ENCODE data around the gene RAB6A. TPM values are rescaled to one million over a fixed set of nuclear protein-coding genes. Genes with fewer than 3 reads are reported as not detected.

The RAB6A gene
- total and polyA plus RNA-seq, 2 of the 8 experiments (the other 6 are each of a cell fraction or from before 2014, with no cell fraction given): 24.4 to 88.6 TPM

DNA sequence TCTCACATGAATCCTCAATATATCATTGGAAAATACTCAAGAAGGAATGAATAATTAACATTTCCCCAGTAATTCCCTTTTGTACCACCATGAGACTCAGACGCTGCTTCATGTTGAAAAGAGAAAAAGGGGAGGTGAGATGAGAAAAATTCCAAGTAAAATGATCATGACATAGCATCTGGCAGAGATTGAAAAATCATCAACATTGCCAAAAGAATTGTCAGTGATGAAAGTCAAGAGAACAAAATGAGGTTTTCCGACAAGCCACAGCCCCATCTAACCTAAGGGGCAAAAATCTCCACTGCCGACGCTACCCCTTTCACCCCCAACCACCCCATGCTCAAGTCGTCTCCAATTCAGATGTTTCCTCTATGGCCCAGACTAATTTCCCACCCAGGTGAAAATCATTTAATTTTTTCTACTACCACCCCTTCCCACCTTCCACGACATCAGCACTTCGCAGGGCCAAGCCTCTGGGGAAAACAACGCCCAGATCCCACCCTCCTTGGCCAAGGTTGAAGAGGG, 1.2 kb downstream of the RAB6A start (continued):
- TF ChIP-seq, protein P1, sequence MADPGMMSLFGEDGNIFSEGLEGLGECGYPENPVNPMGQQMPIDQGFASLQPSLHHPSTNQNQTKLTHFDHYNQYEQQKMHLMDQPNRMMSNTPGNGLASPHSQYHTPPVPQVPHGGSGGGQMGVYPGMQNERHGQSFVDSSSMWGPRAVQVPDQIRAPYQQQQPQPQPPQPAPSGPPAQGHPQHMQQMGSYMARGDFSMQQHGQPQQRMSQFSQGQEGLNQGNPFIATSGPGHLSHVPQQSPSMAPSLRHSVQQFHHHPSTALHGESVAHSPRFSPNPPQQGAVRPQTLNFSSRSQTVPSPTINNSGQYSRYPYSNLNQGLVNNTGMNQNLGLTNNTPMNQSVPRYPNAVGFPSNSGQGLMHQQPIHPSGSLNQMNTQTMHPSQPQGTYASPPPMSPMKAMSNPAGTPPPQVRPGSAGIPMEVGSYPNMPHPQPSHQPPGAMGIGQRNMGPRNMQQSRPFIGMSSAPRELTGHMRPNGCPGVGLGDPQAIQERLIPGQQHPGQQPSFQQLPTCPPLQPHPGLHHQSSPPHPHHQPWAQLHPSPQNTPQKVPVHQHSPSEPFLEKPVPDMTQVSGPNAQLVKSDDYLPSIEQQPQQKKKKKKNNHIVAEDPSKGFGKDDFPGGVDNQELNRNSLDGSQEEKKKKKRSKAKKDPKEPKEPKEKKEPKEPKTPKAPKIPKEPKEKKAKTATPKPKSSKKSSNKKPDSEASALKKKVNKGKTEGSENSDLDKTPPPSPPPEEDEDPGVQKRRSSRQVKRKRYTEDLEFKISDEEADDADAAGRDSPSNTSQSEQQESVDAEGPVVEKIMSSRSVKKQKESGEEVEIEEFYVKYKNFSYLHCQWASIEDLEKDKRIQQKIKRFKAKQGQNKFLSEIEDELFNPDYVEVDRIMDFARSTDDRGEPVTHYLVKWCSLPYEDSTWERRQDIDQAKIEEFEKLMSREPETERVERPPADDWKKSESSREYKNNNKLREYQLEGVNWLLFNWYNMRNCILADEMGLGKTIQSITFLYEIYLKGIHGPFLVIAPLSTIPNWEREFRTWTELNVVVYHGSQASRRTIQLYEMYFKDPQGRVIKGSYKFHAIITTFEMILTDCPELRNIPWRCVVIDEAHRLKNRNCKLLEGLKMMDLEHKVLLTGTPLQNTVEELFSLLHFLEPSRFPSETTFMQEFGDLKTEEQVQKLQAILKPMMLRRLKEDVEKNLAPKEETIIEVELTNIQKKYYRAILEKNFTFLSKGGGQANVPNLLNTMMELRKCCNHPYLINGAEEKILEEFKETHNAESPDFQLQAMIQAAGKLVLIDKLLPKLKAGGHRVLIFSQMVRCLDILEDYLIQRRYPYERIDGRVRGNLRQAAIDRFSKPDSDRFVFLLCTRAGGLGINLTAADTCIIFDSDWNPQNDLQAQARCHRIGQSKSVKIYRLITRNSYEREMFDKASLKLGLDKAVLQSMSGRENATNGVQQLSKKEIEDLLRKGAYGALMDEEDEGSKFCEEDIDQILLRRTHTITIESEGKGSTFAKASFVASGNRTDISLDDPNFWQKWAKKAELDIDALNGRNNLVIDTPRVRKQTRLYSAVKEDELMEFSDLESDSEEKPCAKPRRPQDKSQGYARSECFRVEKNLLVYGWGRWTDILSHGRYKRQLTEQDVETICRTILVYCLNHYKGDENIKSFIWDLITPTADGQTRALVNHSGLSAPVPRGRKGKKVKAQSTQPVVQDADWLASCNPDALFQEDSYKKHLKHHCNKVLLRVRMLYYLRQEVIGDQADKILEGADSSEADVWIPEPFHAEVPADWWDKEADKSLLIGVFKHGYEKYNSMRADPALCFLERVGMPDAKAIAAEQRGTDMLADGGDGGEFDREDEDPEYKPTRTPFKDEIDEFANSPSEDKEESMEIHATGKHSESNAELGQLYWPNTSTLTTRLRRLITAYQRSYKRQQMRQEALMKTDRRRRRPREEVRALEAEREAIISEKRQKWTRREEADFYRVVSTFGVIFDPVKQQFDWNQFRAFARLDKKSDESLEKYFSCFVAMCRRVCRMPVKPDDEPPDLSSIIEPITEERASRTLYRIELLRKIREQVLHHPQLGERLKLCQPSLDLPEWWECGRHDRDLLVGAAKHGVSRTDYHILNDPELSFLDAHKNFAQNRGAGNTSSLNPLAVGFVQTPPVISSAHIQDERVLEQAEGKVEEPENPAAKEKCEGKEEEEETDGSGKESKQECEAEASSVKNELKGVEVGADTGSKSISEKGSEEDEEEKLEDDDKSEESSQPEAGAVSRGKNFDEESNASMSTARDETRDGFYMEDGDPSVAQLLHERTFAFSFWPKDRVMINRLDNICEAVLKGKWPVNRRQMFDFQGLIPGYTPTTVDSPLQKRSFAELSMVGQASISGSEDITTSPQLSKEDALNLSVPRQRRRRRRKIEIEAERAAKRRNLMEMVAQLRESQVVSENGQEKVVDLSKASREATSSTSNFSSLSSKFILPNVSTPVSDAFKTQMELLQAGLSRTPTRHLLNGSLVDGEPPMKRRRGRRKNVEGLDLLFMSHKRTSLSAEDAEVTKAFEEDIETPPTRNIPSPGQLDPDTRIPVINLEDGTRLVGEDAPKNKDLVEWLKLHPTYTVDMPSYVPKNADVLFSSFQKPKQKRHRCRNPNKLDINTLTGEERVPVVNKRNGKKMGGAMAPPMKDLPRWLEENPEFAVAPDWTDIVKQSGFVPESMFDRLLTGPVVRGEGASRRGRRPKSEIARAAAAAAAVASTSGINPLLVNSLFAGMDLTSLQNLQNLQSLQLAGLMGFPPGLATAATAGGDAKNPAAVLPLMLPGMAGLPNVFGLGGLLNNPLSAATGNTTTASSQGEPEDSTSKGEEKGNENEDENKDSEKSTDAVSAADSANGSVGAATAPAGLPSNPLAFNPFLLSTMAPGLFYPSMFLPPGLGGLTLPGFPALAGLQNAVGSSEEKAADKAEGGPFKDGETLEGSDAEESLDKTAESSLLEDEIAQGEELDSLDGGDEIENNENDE (IDR thresholded peaks at IDR 0.05; ENCODE audit: insufficient replicate concordance, low read length): no peak
- TF ChIP-seq CHD2 (IDR thresholded peaks at IDR 0.05; ENCODE audit: low read length) (no peak), GABPA (IDR thresholded peaks at IDR 0.05; ENCODE audit: borderline replicate concordance, insufficient read depth, low read length) (no peak), EP300 (IDR thresholded peaks at IDR 0.05; ENCODE audit: borderline replicate concordance in 1 of 2, low read depth in 2 of 2, low read length in 2 of 2) (no peak), KDM5A (IDR thresholded peaks at IDR 0.05; ENCODE audit: low read length) (no peak), GTF2F1 (IDR thresholded peaks at IDR 0.05; ENCODE audit: borderline replicate concordance, low read depth, low read length) (no peak), SUZ12 (IDR thresholded peaks at IDR 0.05; ENCODE audit: low read length) (no peak), CHD1 (IDR thresholded peaks at IDR 0.05; ENCODE audit: low read depth, low read length) (no peak), CBX5 (IDR thresholded peaks at IDR 0.05; ENCODE audit: low read depth, low read length) (no peak)

All from H1 (cell line).